ENCODE data around the gene ETS1. TPM values are rescaled to one million over a fixed set of nuclear protein-coding genes. Genes with fewer than 3 reads are reported as not detected.
A peak's percentile ranks its signal among the peaks of the same experiment; 100 is the strongest.

ETS1 gene
- total and polyA plus RNA-seq, 2 experiments from 2014 or later, result 25.6 to 52.6 TPM

DNA sequence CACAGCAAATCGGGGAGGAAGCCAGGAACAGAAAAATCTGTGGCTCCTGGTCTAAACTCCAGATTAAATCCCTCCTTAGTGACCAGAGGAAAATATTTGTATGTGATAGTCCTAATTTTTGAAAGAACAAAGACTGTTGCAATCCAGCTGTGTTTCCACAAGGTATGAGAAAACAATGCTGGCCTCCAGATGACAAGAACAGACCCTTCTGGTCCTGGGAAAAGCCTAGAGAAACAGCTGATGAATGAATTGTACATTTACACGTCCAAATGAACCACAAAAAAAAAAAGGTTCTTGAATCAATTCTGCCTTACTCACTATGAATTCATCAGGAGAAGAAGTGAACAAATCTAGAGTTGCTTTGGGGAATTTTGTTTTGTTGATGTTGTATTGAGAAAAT is 63.7 kb downstream of the ETS1 start:
- H3K79me2 ChIP-seq (replicated peaks; ENCODE audit: insufficient read depth), result peaks cover 46% of the 10 kb centered on the region
- H3K27me3 ChIP-seq (ENCODE audit: insufficient read depth), result peaks cover 14% of the 10 kb centered on the region
- no peak for ATAC-seq
- TF ChIP-seq CREB1 (CRISPR knock-in tag; IDR thresholded peaks at IDR 0.05; ENCODE audit: low read depth) (no peak), EZH2phosphoT487 (IDR thresholded peaks at IDR 0.05; ENCODE audit: unreplicated experiment) (no peak), EZH2 (IDR thresholded peaks at IDR 0.05; ENCODE audit: low read depth, unreplicated experiment) (no peak)
- no peaks in the 10 kb centered on the region; the same call in 1 of the 2 replicates for H3F3A ChIP-seq (replicated peaks; ENCODE audit: low read depth)
- peaks cover 58% of the 10 kb centered on the region for H3K4me1 ChIP-seq (ENCODE audit: insufficient read depth)
- Mint-ChIP-seq H3K4me1 (peaks cover 55% of the 10 kb centered on the region), H3K9me3 (no peaks in the 10 kb centered on the region), H3K27me3 (ENCODE audit: insufficient read depth, low read depth, poor library complexity) (peaks cover 22% of the 10 kb centered on the region), H3K4me3 (no peak overlapping the region), H3K36me3 (ENCODE audit: low read depth) (no peaks in the 10 kb centered on the region), H3K27ac (no peak overlapping the region)
- no peaks in the 10 kb centered on the region for H3K36me3 ChIP-seq (ENCODE audit: insufficient read depth)
- H3K9me2 ChIP-seq (ENCODE audit: insufficient read depth), result no peaks in the 10 kb centered on the region
- no peak overlapping the region for H3K27ac ChIP-seq (ENCODE audit: low read depth)
- DNase-seq (ENCODE audit: low spot score), result no peak
- H3K4me3 ChIP-seq, result no peak overlapping the region
- peaks cover 18% of the 10 kb centered on the region for H4K20me1 ChIP-seq (replicated peaks; ENCODE audit: insufficient read depth)
- no peak overlapping the region for H3K4me2 ChIP-seq
- no peak overlapping the region for H2AFZ ChIP-seq

GRCh38 chr11:128522943-128523518 is 64.3 kb downstream of the ETS1 start:
- Mint-ChIP-seq H3K4me1 (peaks cover 55% of the 10 kb centered on the region), H3K27me3 (ENCODE audit: insufficient read depth, low read depth, poor library complexity) (peaks cover 22% of the 10 kb centered on the region), H3K4me3 (peak overlapping the region; percentile 78), H3K27ac (no peak overlapping the region), H3K9me3 (no peaks in the 10 kb centered on the region), H3K36me3 (ENCODE audit: low read depth) (no peaks in the 10 kb centered on the region)
- H3K79me2 ChIP-seq (replicated peaks; ENCODE audit: insufficient read depth), result peaks cover 47% of the 10 kb centered on the region
- peaks cover 14% of the 10 kb centered on the region for H3K27me3 ChIP-seq (ENCODE audit: insufficient read depth)
- no peaks in the 10 kb centered on the region for H3K36me3 ChIP-seq (ENCODE audit: insufficient read depth)
- no peak for ATAC-seq
- H3F3A ChIP-seq (replicated peaks; ENCODE audit: low read depth), result no peaks in the 10 kb centered on the region; the same call in 1 of the 2 replicates
- peaks cover 23% of the 10 kb centered on the region for H4K20me1 ChIP-seq (replicated peaks; ENCODE audit: insufficient read depth)
- H3K9me2 ChIP-seq (ENCODE audit: insufficient read depth), result no peaks in the 10 kb centered on the region
- peak overlapping the region; percentile 7; the same call in 1 of the 2 replicates for H2AFZ ChIP-seq
- H3K4me3 ChIP-seq, result peak overlapping the region; percentile 89
- H3K27ac ChIP-seq (ENCODE audit: low read depth), result no peak overlapping the region
- peaks cover 62% of the 10 kb centered on the region for H3K4me1 ChIP-seq (ENCODE audit: insufficient read depth)
- H3K4me2 ChIP-seq, result peak overlapping the region; percentile 96
- DNase-seq (ENCODE audit: low spot score), result no peak
- no peak for TF ChIP-seq EZH2phosphoT487 (IDR thresholded peaks at IDR 0.05; ENCODE audit: unreplicated experiment)
- TF ChIP-seq POLR2AphosphoS5 (IDR thresholded peaks at IDR 0.05; ENCODE audit: low read depth), result no peak
- TF ChIP-seq ZNF331 (CRISPR knock-in tag; IDR thresholded peaks at IDR 0.05; ENCODE audit: low read depth), result no peak
- no peak for TF ChIP-seq NANOG (IDR thresholded peaks at IDR 0.05; ENCODE audit: borderline replicate concordance)
- no peak for TF ChIP-seq EZH2 (IDR thresholded peaks at IDR 0.05; ENCODE audit: low read depth, unreplicated experiment)
- TF ChIP-seq, protein P1, sequence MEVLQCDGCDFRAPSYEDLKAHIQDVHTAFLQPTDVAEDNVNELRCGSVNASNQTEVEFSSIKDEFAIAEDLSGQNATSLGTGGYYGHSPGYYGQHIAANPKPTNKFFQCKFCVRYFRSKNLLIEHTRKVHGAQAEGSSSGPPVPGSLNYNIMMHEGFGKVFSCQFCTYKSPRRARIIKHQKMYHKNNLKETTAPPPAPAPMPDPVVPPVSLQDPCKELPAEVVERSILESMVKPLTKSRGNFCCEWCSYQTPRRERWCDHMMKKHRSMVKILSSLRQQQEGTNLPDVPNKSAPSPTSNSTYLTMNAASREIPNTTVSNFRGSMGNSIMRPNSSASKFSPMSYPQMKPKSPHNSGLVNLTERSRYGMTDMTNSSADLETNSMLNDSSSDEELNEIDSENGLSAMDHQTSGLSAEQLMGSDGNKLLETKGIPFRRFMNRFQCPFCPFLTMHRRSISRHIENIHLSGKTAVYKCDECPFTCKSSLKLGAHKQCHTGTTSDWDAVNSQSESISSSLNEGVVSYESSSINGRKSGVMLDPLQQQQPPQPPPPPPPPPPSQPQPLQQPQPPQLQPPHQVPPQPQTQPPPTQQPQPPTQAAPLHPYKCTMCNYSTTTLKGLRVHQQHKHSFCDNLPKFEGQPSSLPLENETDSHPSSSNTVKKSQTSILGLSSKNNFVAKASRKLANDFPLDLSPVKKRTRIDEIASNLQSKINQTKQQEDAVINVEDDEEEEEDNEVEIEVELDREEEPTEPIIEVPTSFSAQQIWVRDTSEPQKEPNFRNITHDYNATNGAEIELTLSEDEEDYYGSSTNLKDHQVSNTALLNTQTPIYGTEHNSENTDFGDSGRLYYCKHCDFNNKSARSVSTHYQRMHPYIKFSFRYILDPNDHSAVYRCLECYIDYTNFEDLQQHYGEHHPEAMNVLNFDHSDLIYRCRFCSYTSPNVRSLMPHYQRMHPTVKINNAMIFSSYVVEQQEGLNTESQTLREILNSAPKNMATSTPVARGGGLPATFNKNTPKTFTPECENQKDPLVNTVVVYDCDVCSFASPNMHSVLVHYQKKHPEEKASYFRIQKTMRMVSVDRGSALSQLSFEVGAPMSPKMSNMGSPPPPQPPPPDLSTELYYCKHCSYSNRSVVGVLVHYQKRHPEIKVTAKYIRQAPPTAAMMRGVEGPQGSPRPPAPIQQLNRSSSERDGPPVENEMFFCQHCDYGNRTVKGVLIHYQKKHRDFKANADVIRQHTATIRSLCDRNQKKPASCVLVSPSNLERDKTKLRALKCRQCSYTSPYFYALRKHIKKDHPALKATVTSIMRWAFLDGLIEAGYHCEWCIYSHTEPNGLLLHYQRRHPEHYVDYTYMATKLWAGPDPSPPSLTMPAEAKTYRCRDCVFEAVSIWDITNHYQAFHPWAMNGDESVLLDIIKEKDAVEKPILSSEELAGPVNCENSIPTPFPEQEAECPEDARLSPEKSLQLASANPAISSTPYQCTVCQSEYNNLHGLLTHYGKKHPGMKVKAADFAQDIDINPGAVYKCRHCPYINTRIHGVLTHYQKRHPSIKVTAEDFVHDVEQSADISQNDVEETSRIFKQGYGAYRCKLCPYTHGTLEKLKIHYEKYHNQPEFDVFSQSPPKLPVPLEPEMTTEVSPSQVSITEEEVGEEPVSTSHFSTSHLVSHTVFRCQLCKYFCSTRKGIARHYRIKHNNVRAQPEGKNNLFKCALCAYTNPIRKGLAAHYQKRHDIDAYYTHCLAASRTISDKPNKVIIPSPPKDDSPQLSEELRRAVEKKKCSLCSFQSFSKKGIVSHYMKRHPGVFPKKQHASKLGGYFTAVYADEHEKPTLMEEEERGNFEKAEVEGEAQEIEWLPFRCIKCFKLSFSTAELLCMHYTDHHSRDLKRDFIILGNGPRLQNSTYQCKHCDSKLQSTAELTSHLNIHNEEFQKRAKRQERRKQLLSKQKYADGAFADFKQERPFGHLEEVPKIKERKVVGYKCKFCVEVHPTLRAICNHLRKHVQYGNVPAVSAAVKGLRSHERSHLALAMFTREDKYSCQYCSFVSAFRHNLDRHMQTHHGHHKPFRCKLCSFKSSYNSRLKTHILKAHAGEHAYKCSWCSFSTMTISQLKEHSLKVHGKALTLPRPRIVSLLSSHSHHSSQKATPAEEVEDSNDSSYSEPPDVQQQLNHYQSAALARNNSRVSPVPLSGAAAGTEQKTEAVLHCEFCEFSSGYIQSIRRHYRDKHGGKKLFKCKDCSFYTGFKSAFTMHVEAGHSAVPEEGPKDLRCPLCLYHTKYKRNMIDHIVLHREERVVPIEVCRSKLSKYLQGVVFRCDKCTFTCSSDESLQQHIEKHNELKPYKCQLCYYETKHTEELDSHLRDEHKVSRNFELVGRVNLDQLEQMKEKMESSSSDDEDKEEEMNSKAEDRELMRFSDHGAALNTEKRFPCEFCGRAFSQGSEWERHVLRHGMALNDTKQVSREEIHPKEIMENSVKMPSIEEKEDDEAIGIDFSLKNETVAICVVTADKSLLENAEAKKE (CRISPR knock-in tag; IDR thresholded peaks at IDR 0.05), result no peak
- no peak for TF ChIP-seq STAT1 (IDR thresholded peaks at IDR 0.05; ENCODE audit: unreplicated experiment)
- TF ChIP-seq JUNB (IDR thresholded peaks at IDR 0.05; ENCODE audit: unreplicated experiment), result no peak
- TF ChIP-seq CREB1 (CRISPR knock-in tag; IDR thresholded peaks at IDR 0.05; ENCODE audit: low read depth), result no peak
- no peak for TF ChIP-seq ETS1 (IDR thresholded peaks at IDR 0.05)
- TF ChIP-seq CTCF (conservative IDR thresholded peaks at IDR 0.05; ENCODE audit: low read depth in 2 of 2), result no peak
- no peak for TF ChIP-seq ZNF114 (CRISPR knock-in tag; IDR thresholded peaks at IDR 0.05)
